Measurements from ENCODE around the gene ROMO1.

ROMO1 gene

GRCh38 chr20:35699127-35699956, at the start of gene ROMO1, which contains the start of gene NFS1:
ROMO1 (plus strand) TSS chr20:35699405; CDS start chr20:35699633, 228 bp downstream.
NFS1 (minus strand) TSS chr20:35699352; CDS start chr20:35699288, 64 bp downstream.
- DNase-seq = peak; percentile 61

- DNase-seq = no peak
Observed at GRCh38 chr20:35650632-35651031, 48.6 kb upstream of the ROMO1 start.

GRCh38 chr20:35651958-35652357, 47.2 kb upstream of the ROMO1 start:
- DNase-seq = no peak

- DNase-seq = no peak
Observed at GRCh38 chr20:35652641-35653429, 46.4 kb upstream of the ROMO1 start.

- no peak for DNase-seq
Observed at GRCh38 chr20:35653430-35653734, 45.8 kb upstream of the ROMO1 start.

- DNase-seq = no peak
Observed at GRCh38 chr20:35653893-35654292, 45.3 kb upstream of the ROMO1 start.

GRCh38 chr20:35654415-35654814, 44.8 kb upstream of the ROMO1 start:
- DNase-seq = no peak

- peak; percentile 45 for DNase-seq
Observed at GRCh38 chr20:35657271-35657670, 41.9 kb upstream of the ROMO1 start.

- no peak for DNase-seq
Observed at GRCh38 chr20:35660122-35660937, 38.9 kb upstream of the ROMO1 start.

GRCh38 chr20:35661053-35661452, 38.2 kb upstream of the ROMO1 start:
- DNase-seq = no peak

- no peak for DNase-seq
Observed at GRCh38 chr20:35661908-35662307, 37.3 kb upstream of the ROMO1 start.

GRCh38 chr20:35662551-35662950, 36.7 kb upstream of the ROMO1 start:
- no peak for DNase-seq

GRCh38 chr20:35663516-35664465, 35.4 kb upstream of the ROMO1 start:
- peak; percentile 35 for DNase-seq

- peak; percentile 94 for DNase-seq
Observed at GRCh38 chr20:35664466-35665206, 34.6 kb upstream of the ROMO1 start, which contains the start of the genes CPNE1 and RBM12. CPNE1 (minus strand) TSS chr20:35664900; CDS start chr20:35632923, 31,977 bp downstream. RBM12 (minus strand) TSS chr20:35664900; CDS start chr20:35655322, 9,578 bp downstream.

GRCh38 chr20:35665949-35666288, 33.3 kb upstream of the ROMO1 start:
- no peak for DNase-seq

GRCh38 chr20:35669221-35669620, 30.0 kb upstream of the ROMO1 start:
- no peak for DNase-seq

- no peak for DNase-seq
Observed at GRCh38 chr20:35669681-35670080, 29.5 kb upstream of the ROMO1 start.

GRCh38 chr20:35673884-35674283, 25.3 kb upstream of the ROMO1 start:
- DNase-seq = no peak

- no peak for DNase-seq
Observed at GRCh38 chr20:35674921-35675320, 24.3 kb upstream of the ROMO1 start.

- DNase-seq = no peak
Observed at GRCh38 chr20:35680452-35681183, 18.6 kb upstream of the ROMO1 start.
